Inferior parietal cortex (tissue), 1 donor: ENCODE results near the gene CIZ1.
A peak's percentile ranks its signal among the peaks of the same experiment; 100 is the strongest.

Source experiments
- DNase-seq: peaks from one replicate; pipeline ENCODE4 v3.0.0-alpha.2; 2016; ENCODE audit errors: extremely low spot score

Gene CIZ1

GRCh38 chr9:128214571-128215490, 23.5 kb upstream of the CIZ1 start:
- no peak for DNase-seq

- DNase-seq: no peak
These were observed 22.6 kb upstream of the CIZ1 start for GRCh38 chr9:128213746-128214497.

DNA sequence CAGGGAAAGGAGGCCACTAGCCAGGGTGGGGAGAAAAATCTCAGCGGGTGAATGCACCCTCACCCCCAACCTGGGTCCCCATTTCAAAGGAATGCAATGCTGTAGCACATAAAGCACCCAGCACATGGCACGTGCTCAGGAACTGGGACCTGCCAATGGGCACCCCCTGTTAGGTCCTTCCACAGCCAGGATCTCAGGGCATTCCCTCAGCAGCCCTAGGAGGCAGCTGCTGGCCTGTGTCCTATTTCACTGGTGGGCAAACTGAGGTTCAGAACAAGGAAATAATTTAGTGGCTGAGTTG, 20.6 kb upstream of the CIZ1 start:
- DNase-seq: no peak

GRCh38 chr9:128211186-128211980, 20.0 kb upstream of the CIZ1 start:
- no peak for DNase-seq

- DNase-seq: no peak
These were observed 17.7 kb upstream of the CIZ1 start for GRCh38 chr9:128208946-128209669.

DNA sequence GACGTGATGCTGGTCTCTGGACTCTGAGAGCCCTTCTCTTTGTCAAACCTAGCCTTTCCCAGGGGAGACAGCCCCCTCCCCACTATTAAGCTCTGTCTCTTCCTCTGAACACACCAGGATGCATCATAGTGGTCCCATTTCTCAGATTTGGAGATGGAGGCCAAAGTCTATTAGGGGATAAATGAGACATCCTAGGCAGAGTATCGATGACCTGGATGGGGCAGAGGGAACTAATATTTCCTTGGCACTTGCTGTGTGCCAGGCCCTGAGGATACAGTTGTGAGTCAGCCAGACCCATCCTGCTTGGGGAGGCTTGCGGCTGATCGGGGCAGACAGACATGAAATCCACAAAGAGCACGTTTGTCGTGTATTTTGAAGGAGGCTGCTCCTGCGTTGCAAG, 17.0 kb upstream of the CIZ1 start:
- no peak for DNase-seq

- no peak for DNase-seq
These were observed 15.8 kb upstream of the CIZ1 start for GRCh38 chr9:128206916-128207910.

DNA sequence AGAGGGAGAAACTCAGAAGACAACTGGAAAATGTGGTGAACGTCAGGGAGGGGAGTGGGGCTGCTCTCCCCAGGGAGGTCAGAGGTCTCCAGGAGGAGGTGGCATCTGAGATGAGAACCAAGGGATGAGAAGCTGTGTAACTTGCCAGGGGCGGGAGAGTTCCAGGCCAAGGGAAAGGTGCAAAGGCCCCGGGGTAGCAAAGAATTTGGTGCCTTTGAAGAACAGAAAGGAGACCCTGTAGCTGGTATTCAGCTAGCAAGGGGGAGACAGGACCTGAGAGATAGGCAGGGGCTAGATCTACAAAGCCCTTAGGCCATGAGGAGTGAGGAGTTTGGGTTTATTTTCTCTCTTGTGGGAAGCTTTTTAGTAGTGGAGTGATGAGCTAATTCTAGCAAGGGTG, 15.1 kb upstream of the CIZ1 start:
- no peak for DNase-seq

GRCh38 chr9:128205296-128205944, 14.0 kb upstream of the CIZ1 start:
- DNase-seq: no peak

DNA sequence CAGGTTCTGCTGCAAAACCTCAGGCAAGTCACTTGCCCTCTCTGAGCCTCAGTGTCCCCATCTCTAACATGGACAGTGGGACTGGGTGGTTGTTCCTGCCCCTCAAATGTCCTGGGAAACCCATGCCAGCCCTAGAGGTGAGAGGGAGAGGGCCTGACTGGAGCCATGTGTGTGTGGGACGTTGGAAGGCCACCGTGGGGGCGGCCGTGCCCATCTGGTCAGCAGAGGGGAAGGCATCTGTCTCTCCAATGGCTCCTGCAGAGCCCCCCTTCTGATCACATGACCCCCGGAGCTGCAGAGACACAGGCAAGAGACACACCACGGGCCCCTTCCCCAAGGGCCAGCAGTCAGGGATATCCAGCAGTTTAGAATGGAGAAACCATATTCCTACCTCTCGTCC, 13.5 kb upstream of the CIZ1 start:
- DNase-seq: no peak

DNA sequence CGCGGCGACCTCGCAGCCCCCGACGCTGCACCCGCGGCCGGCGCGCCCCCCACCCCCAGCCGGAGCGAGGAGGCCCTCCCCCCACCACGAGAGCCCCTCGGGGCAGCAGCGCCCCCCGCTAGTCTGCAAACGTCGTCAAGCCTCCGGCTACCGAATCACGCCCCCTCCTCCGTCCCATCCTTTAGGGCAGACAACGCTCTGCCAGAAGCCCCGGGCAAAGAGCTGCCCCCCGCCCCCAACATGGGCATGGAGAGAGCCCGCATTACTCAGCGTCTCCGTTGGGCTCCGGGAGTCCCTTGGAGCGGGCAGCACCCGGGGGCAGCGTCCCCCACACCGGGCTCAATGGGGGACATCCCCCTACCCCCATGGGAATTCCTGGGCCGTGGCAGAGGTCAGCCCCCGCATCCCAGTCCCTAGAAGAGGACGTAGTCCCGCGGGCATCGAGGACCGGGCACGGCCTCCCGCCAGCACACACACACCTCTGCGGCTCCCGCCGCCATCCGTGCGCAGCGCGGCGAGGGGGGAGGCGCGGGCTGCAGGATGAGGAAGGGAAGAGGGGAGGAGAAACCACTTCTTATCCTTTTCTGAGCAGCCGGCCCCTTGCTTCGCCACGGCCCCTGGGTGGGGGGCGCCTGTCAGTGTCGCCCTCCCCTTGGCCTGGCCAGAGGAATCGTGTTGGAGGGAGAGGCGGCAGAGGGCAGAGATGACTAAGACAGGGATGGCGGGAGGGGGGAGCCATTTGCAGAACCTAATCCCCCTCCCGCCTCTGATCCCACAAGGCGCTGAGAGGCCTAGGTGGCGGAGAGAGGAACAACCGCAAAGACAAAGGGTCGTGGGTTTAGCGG, 12.6 kb upstream of the CIZ1 start:
- no peak for DNase-seq

DNA sequence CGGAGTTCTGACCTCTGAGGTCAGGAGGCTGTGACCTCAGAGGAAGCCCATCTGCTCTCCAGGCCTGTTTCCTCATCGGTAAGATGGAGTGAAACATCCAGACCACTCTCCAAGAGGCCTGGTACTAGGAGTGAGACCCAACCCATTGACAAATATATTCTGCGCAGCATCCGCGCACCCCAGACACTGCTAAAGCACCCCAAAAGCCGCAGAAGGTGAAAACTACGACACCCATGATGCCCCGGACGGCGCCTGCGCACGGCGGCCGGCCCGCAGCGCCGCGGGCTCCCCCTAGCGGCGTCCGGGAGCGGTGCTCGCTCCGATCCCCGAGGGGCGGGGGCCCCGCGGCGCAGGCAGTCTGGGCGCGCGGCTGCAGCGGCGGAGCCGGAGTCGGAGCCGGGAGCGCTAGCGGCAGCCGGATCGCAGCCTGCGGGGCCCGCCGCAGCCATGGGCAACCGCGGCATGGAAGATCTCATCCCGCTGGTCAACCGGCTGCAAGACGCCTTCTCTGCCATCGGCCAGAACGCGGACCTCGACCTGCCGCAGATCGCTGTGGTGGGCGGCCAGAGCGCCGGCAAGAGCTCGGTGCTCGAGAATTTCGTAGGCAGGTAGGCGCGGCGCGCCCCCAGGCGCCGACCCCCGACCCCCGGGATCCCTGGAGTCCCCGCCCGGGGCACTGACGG, 11.8 kb upstream of the CIZ1 start, which contains the start of gene DNM1:
DNM1 (plus strand) TSS at position 356 of the 683 bp plus-strand sequence; CDS start at position 448, 92 bp downstream.
- peak; percentile 71 for DNase-seq

DNA sequence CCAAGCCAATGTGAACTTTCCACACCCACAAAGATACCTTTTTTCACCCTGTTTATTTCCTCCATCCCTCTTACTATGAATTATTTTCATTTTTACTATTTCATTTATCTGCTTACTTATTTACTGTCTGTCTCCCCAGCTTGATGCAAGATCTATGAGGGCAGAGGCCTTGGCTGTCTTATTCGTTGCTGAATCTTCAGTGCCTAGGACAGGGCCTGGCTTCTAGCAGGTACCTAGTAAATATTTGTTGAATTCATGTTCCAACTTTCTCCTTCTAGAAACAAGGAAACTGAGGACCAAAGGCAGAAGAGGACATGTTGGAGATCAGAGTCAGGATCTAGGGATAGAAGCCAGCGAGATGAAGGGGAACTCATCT, 11.3 kb upstream of the CIZ1 start:
- no peak for DNase-seq

GRCh38 chr9:128201441-128202369, 10.3 kb upstream of the CIZ1 start:
- DNase-seq: no peak

DNA sequence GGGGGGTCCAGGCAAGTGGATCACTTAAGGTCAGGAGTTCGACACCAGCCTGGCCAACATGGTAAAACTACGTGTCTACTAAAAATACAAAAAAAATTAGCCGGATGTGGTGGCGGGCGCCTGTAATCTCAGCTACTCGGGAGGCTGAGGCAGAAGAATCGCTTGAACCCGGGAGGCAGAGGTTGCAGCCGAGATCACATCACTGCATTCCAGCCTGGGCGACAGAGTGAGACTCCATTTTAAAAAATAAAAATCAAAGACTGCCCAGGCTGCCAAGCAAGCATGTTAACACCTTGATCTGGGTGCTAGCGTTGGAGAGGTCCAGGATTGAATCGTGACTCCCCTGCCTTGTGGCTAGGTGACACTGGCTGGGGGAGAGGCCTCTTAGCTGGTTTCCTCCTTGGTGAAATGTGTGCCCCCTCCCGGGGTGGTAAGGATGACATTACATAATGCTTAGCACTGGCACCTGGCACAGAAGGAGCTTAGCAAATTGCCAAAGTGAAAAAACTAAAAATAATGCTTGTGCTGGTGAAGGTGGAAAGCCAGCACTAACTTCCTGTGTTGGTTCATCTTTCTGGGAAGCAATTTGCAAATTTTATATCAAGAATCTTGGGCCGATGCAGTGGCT, 2.2 kb upstream of the CIZ1 start:
- DNase-seq: no peak

GRCh38 chr9:128192601-128193371, 1.4 kb upstream of the CIZ1 start:
- peak; percentile 76 for DNase-seq
